Right lobe of liver (tissue), 6 donors: Measurements from ENCODE around the gene AMZ1. TPM values are rescaled to one million over a fixed set of nuclear protein-coding genes. Genes with fewer than 3 reads are reported as not detected.

ENCODE experiments used
- ATAC-seq, 4 donors: fragments of 200-7000 bp; cut with Tn5 transposase; one replicate each; pipeline ENCODE4 v1.9.1; 2020; ENCODE audit warnings: mild to moderate bottlenecking in 4 of 4, moderate library complexity in 4 of 4
- DNase-seq, 3 donors: peaks; one replicate each; pipeline ENCODE4 v3.0.0-alpha.2; 2020
- H3K27ac ChIP-seq, 3 donors: fragments of 200-600 bp; one replicate each; pipeline ENCODE4 v1.8.0; 2022
- H3K27me3 ChIP-seq, 2 donors: fragments of 200-600 bp; one replicate each; pipeline ENCODE4 v1.8.0; 2022
- H3K36me3 ChIP-seq, 4 donors: fragments of 200-600 bp; sonication (generic) in 1 of 4; one replicate each; pipeline versions ENCODE4 v1.5.1 to v1.8.0; 2017 to 2022; ENCODE audit warnings: control low read depth in 1 of 4
- H3K4me1 ChIP-seq, 4 donors: fragments of 200-600 bp; sonication (generic) in 1 of 4; one replicate each; pipeline versions ENCODE4 v1.5.1 to v1.8.0; 2017 to 2022; ENCODE audit warnings: control low read depth in 1 of 4
- H3K4me3 ChIP-seq, 3 donors: fragments of 200-600 bp; one replicate each; pipeline ENCODE4 v1.8.0; 2022
- H3K9me3 ChIP-seq, 4 donors: fragments of 200-600 bp; sonication (generic) in 1 of 4; one replicate each; pipeline versions ENCODE4 v1.5.1 to v1.8.0; 2017 to 2022; ENCODE audit warnings: control low read depth in 1 of 4
- CTCF ChIP-seq, 4 donors: fragments of 200-600 bp in 3 of 4; fragments of 450-650 bp in 1 of 4; IDR thresholded peaks; one replicate each; pipeline versions ENCODE4 v1.5.1 to v1.8.0; 2016 to 2022; ENCODE audit warnings: antibody characterized with exemption in 4 of 4, mild to moderate bottlenecking in 2 of 4
- POLR2A ChIP-seq: fragments of 450-650 bp; IDR thresholded peaks from one replicate; pipeline ENCODE4 v1.6.1; 2017; ENCODE audit warnings: antibody characterized with exemption, mild to moderate bottlenecking
- WGBS: methylation state at CpG from one replicate; pipeline ENCODE4 v1.1.6; 2018; ENCODE audit warnings: low coverage, low lambda C conversion rate; ENCODE audit not compliant: insufficient coverage; ENCODE audit errors: missing lambda C conversion rate; 5-methylcytosine and 5-hydroxymethylcytosine counted together
- intact Hi-C, 2 donors: fragments of 100-400 bp; cut with DNase I; formaldehyde crosslinking; loops; one replicate each; pipeline versions ENCODE4 v1.11.2 to v1.14.1; 2022
- total RNA-seq, 6 experiments: library from RNA; depleted of rRNA in 2 of 6; stranded (reverse); fragments of >200 nt in 2 of 6; fragmentation: NEBNext Ultra II Directional in 3 of 6; extraction: Animal tissue kit (Norgen Biotek cat#: 25700) in 3 of 6; gene quantifications; one replicate each; pipeline versions ENCODE4 v1.1.0 to v1.2.4, GENCODE V29; 2016 to 2023
- donor health status: DM: no; HTN: yes; CAD: no.
- donor health status: DM: no; HTN: no; CAD: no.
- donor health status: DM: no; HTN: no; CAD: no.
- donor health status: DM: no; HTN: yes; CAD: no.
- donor health status: DM: no; HTN: yes; CAD: no.

Gene AMZ1
- total RNA-seq, 6 experiments from 2014 or later: 0.42 to 5.8 (median 1.4) TPM; not detected in 1

GRCh38 chr7:2657208-2657607 is 30.8 kb upstream of the AMZ1 start:
- 93% methylated on average over 2 of the region's 2 CpGs for WGBS
- intact Hi-C loops: no loop called here
- TF ChIP-seq CTCF (IDR thresholded peaks at IDR 0.05) (no peak), POLR2A (no peak)
- Histone ChIP-seq H3K36me3 (peaks cover 0 to 2% (median 0%) of the 10 kb centered on the region in 4 donors), H3K27me3 (no peaks in the 10 kb centered on the region), H3K9me3 (no peaks in the 10 kb centered on the region), H3K4me1 (peaks cover 0 to 11% (median 3%) of the 10 kb centered on the region in 4 donors), H3K27ac (no peak overlapping the region), H3K4me3 (no peak overlapping the region)
- ATAC-seq (no peak), DNase-seq (no peak)

GRCh38 chr7:2657920-2658671 is 29.9 kb upstream of the AMZ1 start:
- ATAC-seq (no peak), DNase-seq (peak in 2 of 3 donors; percentile 23 to 55)
- peaks cover 0 to 2% (median 0%) of the 10 kb centered on the region in 4 donors for H3K36me3 ChIP-seq
- H3K9me3 ChIP-seq: no peaks in the 10 kb centered on the region
- no peak overlapping the region for H3K4me3 ChIP-seq
- H3K27me3 ChIP-seq: no peaks in the 10 kb centered on the region
- TF ChIP-seq CTCF (IDR thresholded peaks at IDR 0.05) (no peak), POLR2A (no peak)
- peaks cover 0 to 20% (median 9%) of the 10 kb centered on the region in 4 donors for H3K4me1 ChIP-seq
- 100% methylated on average over 5 of the region's 33 CpGs for WGBS
- H3K27ac ChIP-seq: no peak overlapping the region
- intact Hi-C loops: no loop called here

DNA sequence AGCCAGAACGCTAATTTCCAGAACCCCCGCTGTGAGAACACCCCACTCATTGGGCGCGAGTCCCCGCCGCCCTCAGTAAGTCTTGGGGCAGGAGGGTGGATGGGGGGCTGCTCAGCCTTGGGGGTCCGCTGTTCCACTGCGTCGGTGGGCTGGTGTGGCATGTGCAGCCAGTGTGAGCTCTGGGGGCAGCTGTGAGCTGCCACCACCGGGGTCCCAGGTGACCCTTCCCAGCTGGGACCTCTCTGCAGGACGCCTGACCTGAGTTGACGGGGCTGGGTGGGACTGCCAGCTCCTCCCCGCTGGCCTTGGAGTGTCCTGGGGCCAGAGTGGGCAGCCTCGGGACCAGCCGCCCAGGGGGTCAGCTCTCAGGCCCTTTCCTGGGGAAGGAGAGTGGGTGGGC is 29.1 kb upstream of the AMZ1 start:
- DNase-seq: no peak

DNA sequence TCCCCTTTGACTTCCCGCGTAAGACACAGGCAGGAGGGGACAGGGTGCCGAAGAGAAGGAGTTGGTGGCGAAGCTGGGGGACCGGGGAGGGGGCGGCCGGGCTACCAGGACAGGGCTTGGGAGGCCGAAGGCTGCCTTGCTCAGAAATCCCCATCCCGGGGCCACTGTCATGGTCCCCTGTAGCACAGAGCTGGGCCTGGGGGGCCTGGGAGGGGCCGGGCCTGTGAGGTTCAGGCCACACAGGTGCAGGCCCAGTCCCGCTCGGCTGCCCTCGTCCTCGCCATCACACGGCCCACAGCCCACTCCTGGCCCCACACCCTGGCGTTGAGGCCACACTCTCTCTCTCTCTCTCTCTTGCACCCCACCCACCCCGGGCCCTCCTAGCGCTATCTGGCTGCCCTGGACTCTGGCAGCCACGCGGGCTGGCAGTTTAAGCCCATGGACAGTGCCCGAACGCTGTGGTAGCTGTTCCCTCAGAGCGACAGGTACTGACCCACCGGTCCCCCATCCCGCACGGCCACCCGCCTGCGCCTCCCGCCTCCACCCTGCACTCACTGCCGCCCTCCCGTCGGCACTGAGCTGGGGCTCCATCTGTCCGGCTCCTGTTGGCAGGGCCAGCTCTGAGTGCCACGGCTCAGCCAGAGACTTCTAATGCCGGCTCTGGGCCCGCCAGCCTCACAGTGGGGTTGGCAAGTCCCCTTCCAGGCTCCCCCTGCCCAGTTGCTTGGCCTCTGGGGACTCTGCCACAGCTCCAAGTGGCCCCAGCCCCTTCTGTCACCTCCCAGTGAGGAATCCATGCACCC is 28.2 kb upstream of the AMZ1 start:
- no peak for TF ChIP-seq CTCF (IDR thresholded peaks at IDR 0.05)
- no peak for TF ChIP-seq POLR2A
- Histone ChIP-seq H3K27me3 (no peaks in the 10 kb centered on the region), H3K4me3 (no peak overlapping the region), H3K36me3 (peaks cover 0 to 2% (median 0%) of the 10 kb centered on the region in 4 donors), H3K27ac (no peak overlapping the region), H3K4me1 (peaks cover 0 to 35% (median 15%) of the 10 kb centered on the region in 4 donors), H3K9me3 (no peaks in the 10 kb centered on the region)
- 80% methylated on average over 11 of the region's 36 CpGs for WGBS
- intact Hi-C loops: no loop called here
- ATAC-seq (no peak), DNase-seq (no peak)

More for the DNA sequence above, 29.1 kb upstream of the AMZ1 start:
- 100% methylated on average over 1 of the region's 15 CpGs for WGBS
- H3K4me1 ChIP-seq: peaks cover 0 to 28% (median 13%) of the 10 kb centered on the region in 4 donors
- ATAC-seq: no peak
- H3K4me3 ChIP-seq: no peak overlapping the region
- H3K27me3 ChIP-seq: no peaks in the 10 kb centered on the region
- peaks cover 0 to 2% (median 0%) of the 10 kb centered on the region in 4 donors for H3K36me3 ChIP-seq
- TF ChIP-seq CTCF (IDR thresholded peaks at IDR 0.05) (no peak), POLR2A (no peak)
- no peaks in the 10 kb centered on the region for H3K9me3 ChIP-seq
- H3K27ac ChIP-seq: no peak overlapping the region
- intact Hi-C loops: no loop called here
